8988T (cell line): ENCODE data around the gene SFI1.
"Not testable (repeated sequence)": the region's sequence is repeated elsewhere in the genome, so short reads cannot be mapped to it uniquely, and the experiment has no call there.

Source experiments
- DNase-seq: peaks from one replicate; pipeline ENCODE4 v3.0.0; 2011

SFI1 gene, protein sequence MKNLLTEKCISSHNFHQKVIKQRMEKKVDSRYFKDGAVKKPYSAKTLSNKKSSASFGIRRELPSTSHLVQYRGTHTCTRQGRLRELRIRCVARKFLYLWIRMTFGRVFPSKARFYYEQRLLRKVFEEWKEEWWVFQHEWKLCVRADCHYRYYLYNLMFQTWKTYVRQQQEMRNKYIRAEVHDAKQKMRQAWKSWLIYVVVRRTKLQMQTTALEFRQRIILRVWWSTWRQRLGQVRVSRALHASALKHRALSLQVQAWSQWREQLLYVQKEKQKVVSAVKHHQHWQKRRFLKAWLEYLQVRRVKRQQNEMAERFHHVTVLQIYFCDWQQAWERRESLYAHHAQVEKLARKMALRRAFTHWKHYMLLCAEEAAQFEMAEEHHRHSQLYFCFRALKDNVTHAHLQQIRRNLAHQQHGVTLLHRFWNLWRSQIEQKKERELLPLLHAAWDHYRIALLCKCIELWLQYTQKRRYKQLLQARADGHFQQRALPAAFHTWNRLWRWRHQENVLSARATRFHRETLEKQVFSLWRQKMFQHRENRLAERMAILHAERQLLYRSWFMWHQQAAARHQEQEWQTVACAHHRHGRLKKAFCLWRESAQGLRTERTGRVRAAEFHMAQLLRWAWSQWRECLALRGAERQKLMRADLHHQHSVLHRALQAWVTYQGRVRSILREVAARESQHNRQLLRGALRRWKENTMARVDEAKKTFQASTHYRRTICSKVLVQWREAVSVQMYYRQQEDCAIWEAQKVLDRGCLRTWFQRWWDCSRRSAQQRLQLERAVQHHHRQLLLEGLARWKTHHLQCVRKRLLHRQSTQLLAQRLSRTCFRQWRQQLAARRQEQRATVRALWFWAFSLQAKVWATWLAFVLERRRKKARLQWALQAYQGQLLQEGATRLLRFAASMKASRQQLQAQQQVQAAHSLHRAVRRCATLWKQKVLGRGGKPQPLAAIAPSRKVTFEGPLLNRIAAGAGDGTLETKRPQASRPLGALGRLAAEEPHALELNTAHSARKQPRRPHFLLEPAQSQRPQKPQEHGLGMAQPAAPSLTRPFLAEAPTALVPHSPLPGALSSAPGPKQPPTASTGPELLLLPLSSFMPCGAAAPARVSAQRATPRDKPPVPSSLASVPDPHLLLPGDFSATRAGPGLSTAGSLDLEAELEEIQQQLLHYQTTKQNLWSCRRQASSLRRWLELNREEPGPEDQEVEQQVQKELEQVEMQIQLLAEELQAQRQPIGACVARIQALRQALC

DNA sequence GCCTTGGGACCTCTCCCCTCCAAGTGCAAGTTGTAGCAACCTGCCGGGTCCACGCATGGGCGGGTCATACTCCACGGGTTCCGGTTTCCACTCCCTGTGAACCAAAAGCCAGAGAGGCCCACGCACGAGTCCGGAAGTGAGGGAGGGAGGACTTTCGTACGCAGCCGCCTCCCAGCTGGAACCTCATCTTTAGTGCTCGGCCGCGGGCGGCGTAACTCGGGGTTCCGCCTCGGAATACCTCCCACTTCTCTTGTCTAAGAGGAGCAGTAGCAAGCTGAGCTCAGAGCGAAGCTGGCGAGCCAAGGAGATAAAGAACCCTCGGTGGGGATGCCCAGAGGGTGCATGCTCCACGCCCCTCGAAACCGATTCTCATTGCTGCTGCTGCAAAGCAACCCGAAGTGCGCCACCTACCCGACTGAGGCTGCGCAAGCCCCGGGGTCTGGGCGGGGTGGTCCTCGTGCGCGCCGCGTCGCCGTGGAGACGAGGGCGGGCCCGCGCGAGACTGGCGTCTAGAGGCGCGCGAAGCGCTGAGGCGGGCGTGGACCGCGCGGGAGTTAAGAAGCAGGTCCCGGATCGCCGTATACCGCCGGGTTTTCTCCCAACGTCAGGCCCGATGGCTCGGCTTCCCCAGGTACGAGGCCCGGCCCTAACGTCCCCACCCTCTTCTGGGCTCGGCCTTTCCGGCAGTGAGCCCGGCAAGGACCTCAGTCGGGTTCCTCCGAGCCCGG lies at the start of gene SFI1:
SFI1 (plus strand) TSS at position 530 of the 728 bp plus-strand sequence. CDS start 11,749 bp downstream, outside the sequence.
- DNase-seq, result peak; percentile 52

DNA sequence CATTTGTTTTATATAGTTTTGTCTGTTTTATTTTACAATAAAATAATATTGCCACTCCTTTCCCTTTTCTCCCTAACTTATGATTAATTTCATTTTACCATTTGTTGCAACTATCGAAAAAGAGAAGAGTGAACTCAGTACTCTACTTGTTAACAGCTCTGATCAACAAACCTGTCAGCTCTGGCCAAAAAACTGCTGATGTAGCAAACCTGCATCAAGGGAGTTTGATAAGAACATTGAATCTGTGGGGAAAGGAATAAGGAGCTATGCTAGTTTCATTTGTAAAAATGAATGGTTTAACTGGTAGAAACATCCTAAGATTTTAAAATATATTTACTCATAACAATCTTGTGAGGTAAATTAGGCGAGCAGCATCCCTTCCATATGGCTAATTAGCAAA lies 49.6 kb upstream of the SFI1 start:
- DNase-seq, result no peak

DNA sequence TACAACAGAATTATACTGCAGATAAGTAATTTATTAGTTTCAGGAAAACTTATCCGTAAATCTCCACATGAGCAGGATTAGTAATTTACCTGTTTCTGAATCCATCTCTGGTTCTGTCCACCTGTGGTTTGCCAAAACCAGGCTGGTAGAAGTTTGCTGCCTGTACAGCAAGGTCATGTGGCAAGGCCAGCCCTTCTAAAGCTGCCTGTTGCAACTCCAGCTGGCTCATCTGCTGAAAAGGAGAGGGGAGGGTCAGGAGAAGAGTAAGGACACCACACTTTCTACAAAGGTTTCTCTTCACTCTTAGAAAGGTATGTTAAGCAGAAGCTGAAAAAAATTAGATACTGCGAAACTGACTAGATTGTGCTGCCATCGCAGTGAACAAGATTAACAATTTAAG lies 49.0 kb upstream of the SFI1 start:
- no peak for DNase-seq

DNA sequence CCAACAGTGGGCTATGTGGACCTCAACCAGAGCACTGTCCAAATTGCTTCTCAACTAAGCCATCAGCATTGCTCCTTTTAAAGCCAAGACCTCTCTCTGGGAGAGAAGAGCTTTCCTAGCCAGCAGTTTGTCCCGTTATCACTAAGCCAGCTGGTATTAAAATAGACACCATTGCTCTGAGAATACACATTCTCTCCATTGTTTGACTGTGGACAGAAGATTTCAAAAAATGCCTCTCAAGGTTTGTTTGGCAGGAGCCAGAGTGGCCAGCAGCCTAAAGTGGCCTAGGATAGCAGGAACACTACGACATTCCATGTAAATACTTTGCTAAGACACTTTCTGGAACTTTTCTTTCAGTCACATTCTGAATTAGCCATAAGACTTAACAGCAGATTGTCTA lies 48.0 kb upstream of the SFI1 start:
- no peak for DNase-seq

DNA sequence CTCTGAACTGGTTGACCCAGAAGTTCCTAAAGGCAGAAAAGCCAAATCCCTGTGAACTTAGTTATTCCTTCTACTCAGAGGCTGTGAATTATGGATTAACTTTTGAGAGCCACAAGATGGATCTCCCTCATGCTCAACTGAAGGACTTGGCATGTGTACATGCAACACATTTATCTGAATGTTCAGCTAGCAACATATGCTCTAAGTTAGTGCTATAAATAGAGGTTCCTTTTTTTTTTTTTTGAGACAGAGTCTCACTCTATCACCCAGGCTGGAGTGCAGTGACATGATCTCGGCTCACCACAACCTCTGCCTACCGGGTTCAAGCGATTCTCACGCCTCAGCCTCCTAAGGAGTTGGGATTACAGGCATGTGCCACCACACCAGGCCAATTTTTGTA lies 46.8 kb upstream of the SFI1 start:
- no peak for DNase-seq

DNA sequence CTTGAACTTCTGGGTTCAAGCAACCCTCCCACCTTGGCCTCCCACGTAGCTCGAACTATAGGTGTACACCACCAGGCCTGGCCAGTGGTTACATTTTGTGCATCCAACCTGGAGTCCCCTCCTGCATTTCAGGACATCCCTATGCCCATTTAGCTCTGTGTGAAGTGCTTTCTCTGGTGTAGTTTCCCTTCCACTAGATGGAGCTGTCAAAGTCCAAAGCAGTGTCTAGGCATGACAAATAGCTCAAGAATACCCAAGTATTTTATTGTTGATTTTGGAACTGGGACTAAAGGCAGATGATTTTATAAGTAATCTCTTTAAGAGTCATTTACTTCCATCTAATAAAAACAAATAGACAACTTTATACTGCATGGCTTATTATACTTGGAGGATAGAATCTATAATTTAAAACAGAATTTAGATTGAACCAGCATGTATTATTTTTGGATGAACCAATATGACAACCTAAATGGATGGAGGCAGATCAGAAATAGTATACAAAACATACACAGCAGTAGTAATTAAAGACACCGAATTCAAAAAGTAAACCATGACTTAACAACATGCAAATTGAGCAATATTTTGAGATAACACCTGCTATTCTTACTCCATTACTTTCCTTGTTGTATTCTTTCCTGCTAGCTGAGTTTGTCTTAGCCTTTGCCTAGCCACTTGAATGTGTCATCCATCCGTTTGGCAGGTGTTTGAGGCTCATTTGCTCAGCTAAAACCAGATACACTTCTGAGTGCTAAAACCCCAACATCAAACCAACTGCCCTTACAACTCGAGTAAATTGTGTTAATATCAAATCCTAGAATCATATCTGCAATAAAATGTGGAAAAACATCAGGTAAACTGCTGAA lies 44.4 kb upstream of the SFI1 start:
- DNase-seq, result no peak

DNA sequence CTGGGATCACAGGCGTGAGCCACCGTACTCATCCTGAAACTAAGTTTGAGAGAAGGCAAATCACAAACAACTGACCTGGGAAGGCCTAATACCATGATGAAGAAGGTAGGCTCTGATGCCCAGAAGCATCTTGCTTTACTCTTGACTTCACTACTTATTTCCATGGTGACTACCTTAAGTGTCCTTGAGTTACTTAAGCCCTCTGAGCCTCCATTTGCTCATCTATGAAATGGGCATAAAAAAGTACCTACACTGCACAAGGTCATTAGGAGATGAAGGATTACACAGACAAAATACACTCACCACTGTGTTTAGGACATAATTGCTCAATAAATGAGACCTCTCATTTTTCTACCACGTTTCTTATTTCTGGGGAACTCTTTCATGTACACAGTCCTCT lies 34.6 kb upstream of the SFI1 start:
- no peak for DNase-seq

DNA sequence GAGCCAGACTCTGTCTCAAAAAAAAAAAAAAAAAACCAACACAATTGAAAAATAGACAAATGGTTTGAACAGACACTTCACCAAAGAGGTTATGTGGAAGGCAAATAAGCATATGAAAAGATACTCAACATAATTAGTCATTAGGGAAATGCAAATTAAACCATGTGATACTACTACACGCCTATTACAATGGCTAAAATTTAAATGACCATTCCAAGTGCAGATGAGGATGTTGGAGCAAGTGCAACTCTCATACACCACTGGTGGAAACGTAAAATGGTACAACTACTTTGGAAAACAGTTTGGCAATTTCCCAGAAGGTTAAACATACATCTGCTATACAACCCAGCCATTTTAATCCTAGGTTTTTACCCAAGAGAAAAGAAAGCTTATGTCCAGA lies 31.0 kb upstream of the SFI1 start:
- no peak for DNase-seq

DNA sequence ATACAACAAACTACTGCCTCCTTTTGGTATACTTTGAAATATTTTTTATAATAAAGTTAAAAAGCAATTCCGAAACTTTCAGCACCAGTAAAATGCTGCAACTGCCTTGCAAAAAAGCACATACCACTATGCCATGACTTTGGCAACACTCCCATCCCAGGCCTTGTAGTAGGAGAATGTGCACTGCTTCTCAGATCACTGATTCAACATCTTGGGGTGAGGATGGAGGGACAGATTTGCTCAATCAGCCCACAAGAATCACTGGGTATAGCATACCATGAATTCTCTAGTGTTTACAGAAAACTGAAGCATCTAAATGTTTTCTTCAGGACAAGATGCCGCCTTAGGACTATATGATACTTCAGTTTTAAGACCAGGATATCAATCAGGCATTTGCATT lies 21.6 kb upstream of the SFI1 start:
- no peak for DNase-seq

DNA sequence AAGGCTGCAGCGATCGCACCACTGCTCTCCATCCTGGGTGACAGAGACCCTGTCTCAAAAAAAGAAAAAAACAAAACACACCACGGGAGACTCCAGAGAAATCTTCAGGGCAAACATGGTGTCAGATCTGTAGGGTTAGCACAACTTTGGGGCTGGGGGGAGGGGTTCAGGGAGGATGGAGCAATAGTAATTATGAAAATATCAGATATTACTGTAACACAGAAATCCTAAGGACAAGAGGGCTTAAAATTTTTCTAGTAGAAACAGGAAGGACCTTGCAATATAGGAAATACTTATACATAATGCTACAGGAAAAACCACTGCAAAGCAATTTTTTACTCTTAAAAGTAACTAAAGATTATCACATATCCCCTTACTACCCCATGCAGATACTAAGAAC lies 20.5 kb upstream of the SFI1 start:
- no peak for DNase-seq

DNA sequence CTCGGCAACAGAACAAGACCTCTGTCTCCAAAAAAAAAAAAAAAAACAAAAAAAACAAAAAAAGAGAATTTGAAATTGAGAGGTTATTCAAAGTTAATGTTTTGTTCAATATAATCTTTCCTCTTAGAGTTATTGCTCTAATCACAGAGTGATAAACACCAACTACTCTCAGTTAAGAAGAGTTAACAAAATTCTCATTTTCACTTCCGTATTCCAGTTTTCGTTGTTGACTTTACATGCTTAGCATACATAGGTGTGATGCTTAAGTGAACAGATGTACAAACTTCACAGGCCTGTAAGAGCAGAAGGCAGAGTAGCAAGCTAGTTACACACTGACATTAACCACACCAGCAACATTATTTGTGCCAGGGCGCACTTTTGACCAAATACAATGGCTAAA lies 19.0 kb upstream of the SFI1 start:
- no peak for DNase-seq

DNA sequence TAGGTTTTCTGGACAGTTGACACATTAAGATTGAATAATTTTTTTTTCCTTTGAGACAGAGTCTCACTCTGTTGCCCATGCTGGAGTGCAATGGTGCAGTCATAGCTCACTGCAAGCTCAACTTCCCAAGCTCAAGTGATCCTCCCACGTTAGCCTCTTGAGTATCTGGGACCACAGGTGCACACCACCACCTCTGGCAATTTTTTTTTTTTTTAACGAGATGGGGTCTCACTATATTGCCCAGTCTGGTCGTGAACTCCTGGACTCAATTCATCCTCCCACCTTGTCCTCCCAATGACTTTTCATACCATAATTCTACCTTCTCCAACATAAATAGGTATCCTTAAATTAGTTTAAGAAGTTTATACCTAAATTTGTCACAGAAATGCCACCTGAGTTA lies 15.2 kb upstream of the SFI1 start:
- DNase-seq, result no peak

DNA sequence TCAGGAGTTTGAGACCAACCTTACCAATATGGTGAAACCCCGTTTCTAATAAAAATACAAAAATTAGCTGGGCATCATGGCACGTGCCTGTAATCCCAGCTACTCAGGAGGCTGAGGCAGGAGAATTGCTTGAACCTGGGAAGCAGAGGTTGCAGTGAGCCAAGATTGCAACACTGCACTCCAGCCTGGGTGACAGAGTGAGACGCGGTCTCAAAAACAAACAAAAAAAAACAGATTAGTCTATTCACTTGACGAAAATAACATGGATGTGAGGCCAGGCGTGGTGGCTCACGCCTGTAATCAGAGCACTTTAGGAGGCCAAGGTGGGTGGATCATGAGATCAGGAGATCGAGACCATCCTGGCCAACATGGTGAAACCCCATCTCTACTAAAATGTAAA lies 13.9 kb upstream of the SFI1 start:
- not testable (repeated sequence) for DNase-seq

DNA sequence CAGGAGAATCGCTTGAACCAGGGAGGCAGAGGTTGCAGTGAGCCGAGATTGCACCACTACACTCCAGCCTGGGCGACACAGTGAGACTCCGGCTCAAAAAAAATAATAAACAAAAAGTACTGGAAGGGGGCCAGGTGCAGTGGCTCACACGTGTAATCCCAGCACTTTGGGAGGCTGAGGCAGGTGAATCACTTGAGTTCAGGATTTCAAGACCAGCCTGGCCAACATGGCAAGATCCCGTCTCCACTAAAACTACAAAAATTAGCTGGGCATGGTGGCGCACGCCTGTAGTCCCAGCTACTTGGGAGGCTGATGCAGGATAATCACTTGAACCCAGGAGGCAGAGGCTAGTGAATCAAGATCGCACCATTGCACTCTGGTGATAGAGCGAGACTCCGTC lies 10.0 kb upstream of the SFI1 start:
- not testable (repeated sequence) for DNase-seq

DNA sequence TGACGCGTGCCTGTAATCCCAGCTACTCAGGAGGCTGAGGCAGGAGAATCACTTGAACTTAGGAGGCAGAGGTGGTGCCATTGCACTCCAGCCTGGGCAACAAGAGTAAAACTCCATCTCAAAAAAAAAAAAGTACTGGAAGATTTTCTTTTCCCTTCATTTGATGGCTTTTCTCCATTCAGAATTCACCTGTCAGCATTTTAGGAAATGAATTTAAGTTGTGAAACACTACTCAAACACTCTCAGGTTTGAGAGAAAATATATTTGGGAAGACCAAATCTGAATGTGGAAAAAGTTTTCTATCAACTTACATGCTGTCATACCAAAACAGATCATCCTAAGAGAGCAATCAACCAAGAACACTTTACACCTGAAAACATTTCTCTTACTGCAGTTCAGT lies 9.4 kb upstream of the SFI1 start:
- DNase-seq, result no peak

DNA sequence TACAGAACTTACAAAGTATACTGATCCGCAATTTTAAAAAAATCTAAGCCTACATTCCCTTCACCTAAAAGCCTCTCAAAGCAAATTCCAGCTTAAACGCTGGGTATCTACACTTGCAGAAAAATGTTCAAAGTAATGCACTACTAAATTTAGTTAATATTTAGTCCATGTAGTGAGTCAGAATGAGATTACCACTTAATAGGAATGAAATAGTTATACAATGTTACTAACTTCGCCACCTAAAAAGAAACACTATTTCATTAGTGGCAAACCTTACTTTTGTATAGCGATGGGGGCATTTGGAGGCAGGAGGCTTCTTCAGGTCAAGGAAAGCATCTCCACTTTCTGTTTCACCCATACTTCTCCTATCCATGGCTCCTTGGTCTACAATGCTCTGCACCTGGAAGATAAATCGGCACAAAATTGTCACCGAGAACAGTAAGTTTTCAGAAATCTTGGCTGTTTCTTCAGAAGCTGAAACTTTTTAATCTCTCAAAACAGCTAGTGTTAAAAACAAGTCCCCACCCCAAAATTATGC lies 7.9 kb upstream of the SFI1 start:
- DNase-seq, result no peak

DNA sequence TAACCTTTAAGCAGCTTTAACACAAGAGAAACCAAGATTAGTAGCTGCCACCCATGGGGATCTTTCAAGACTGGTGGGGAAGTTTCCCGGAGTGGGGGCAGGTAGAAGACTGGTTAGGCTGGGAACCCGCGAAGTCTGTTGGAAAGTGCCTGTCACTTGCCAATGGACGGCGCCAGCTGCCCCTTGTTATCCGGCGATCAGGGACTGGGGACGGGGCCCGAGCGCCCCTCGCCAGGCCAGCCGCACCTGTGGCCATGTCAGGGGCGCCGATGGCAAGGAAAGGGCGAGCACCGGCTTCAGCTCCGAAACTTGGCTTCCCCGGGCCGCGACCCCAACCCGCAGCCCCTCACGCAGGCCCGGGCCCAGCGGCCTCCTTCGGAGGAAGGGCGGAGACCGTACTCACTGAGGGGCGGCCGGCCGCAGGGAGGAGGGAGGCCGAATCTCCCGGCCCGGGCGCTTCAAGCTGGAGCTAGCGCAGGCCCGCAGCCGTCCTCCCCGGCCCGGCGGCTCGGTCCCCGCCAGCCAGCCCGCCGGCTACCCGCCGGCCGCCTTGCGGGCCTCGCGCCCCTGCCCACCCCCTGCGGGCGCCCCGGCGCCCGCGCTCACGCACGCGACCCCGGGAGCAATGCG lies 7.2 kb upstream of the SFI1 start:
- peak; percentile 20 for DNase-seq

DNA sequence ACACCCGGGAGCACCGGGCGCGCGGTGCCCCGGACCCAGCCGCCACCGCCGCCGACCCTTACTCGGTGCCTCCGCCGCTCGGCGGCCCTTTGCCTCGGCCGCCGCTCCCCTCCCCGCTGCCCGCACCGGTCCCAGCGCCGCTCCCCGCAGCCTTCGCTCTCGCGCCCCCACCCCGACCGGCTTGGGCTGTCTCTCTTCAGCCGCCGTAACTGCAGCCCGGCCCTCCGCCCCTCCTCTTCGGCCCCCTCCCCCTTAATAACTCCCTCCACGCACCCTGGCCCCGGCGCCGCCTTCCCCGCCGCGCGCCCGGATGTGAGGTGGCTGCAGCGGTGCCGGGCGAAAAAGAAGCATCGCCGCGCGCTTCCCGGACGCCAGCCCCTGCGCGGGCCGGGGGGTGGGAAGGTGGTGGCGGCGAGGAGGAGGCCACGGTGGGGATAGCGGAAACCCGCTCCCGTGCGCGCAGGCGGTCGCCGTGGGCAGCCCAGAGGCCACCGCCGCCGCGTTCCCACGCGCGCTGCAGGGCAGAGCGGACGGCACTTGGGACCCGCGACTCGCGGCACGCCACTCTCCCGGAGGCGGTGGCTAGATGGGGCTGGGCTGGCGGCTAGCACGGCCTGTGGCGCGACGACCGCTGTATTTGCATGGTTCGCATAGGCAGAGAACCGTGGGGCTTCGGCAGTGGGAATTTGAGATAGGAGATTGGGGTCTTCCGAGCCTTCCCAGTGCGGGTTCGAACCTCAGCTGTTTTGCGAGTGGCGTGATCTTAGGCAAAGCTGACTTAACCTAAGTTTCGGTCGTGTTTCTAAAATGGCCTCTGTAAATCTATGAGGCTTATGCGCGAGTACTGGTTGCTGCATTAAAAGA lies 6.5 kb upstream of the SFI1 start, which contains the start of gene EIF4ENIF1:
EIF4ENIF1 (minus strand) TSS at position 211 of the 864 bp plus-strand sequence. CDS start 1,124 bp downstream, outside the sequence.
- DNase-seq, result peak; percentile 77

DNA sequence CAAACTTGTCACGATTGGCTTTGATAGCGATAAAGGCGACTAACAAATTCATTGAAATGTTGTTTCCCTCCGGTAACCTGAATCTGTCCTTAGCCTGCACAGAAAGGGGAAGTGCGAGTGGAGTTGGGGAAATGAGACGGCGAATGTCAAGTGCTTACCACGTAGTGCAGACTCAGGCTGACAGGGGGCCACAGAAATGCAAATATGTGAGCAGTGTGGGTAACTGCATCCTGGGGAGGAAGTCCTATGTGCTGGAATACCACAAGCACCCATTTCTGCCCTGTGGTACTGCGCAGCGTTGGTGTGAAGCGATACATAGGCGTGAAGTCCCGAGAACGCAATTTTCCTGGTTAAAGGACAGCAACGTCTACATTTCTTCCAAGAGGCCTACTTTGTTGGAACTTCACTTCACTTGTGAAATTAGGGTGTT lies 5.8 kb upstream of the SFI1 start:
- DNase-seq, result peak; percentile 41
